Retinal pigment epithelial cell (primary cell): ENCODE data around the gene ANTKMT.
"Not testable (repeated sequence)": the region's sequence is repeated elsewhere in the genome, so short reads cannot be mapped to it uniquely, and the experiment has no call there.

ENCODE experiments used
- DNase-seq: peaks from one replicate; pipeline ENCODE4 v3.0.0-alpha.2; 2010; ENCODE audit warnings: low read depth
- H3K4me3 ChIP-seq: 2 replicates; pipeline ENCODE4 v1.5.1; 2011; ENCODE audit warnings: mild to moderate bottlenecking, low read length, control low read depth, moderate library complexity
- TF ChIP-seq, protein P1 (sequence below): conservative IDR thresholded peaks from 2 replicates; pipeline ENCODE4 v1.5.1; 2011; ENCODE audit warnings: low read depth, low read length, control low read depth, inconsistent platforms

Gene ANTKMT

DNA sequence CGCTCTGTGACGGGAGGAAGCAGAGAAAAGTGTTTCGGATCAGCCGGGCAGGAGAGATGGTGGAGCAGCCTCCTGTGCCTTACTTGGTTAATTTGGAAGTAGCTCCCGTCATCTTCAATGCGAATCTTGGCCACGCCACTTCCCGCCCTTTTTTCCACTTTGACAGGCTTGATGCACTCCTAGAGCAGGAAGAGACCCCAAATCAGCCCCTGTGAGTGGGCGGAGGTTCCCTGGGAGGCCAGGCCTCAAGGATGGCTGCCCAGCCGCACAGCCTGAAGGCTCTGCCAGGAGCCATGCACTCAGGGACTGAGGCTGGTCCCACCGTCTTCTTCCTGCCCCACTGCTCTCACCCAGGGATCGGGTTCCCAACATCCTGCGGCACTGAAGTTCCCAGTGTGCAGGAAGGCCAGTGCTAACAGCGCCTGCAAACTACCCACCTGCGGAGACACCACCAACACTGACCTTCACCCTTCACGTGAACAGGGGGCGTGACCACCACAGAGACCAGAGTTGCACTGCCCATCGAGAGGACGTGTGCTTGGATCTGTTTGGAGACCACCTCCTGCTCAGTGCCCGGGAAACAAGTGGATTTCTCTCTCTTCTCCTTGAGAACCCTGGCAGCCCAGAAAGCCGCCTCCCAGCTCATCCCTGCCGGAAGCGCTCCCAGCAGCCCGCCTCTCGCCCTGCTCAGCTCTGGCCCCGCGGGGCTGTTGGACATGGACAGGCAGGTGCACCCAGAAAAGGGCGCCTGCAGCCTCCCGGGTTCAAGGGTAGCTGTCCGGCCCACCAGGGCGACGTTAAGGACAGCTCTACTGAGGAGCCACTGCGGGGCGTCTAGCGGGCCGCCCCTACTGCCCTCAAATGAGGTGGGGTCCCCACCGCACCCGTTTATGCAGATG is 18.9 kb downstream of the ANTKMT start:
- no peak for DNase-seq
- H3K4me3 ChIP-seq, result peak overlapping the region; percentile 80

DNA sequence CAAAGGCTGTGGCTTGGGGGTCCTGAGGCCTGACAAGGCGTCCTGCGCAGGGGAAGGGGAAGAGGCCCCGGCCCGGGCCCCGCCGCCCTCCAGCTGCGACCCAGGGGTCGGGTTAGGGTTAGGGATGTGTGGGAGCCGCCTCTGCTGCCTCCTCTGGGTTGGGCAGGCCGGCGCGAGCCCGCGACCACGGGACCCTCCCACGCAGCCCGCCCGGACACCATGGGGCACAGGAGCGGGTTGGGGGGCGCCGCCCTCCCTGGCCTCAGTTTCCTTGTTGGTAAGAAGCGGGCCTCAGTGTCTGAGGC is 19.5 kb downstream of the ANTKMT start:
- no peak for DNase-seq
- TF ChIP-seq, protein P1, sequence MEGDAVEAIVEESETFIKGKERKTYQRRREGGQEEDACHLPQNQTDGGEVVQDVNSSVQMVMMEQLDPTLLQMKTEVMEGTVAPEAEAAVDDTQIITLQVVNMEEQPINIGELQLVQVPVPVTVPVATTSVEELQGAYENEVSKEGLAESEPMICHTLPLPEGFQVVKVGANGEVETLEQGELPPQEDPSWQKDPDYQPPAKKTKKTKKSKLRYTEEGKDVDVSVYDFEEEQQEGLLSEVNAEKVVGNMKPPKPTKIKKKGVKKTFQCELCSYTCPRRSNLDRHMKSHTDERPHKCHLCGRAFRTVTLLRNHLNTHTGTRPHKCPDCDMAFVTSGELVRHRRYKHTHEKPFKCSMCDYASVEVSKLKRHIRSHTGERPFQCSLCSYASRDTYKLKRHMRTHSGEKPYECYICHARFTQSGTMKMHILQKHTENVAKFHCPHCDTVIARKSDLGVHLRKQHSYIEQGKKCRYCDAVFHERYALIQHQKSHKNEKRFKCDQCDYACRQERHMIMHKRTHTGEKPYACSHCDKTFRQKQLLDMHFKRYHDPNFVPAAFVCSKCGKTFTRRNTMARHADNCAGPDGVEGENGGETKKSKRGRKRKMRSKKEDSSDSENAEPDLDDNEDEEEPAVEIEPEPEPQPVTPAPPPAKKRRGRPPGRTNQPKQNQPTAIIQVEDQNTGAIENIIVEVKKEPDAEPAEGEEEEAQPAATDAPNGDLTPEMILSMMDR, result no peak
- H3K4me3 ChIP-seq, result peak overlapping the region; percentile 80

More for the DNA sequence above, 18.9 kb downstream of the ANTKMT start:
- TF ChIP-seq, protein P1, result no peak

DNA sequence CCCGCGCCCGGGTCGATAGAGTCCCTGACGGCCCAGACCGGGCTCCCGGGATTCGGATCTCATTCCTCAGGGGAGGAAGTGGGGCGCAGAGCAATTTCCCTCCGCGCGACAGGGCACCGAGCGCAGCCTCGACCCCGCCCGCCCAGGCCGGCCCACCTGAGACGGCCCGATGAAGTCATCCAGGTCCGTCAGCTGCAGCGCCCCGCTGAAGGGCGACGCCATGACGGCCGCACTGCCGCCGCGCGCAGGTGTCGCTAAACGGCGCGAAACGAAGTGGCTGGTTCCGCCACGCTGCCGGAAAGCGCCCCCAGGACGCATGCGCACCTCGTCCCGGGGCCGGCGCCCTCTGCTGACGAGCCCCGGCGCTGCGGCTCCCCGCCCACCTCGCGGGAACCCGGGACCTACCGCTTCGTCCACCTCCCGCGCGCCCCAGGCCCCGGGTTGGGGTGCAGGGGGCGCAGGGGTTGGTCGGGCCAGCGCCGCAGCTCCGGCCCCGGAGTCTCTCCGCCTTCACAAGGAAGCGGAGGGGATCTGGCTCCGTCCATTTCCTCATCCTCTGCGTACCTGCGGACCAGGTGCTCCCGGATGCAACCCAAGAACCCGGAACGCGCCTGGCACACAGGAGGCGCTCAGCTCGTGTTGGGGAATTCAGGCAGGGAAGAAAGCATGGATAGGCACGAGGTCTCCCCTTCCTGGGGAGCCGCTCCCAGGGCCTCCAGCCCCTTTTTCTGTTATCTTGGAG is 20.0 kb downstream of the ANTKMT start, which contains the start of gene CIAO3:
CIAO3 (minus strand) TSS at position 234 of the 742 bp plus-strand sequence; CDS start at position 222, 12 bp downstream.
- peak within 1 kb of the TSS; percentile 80 for H3K4me3 ChIP-seq
- TF ChIP-seq, protein P1, result peak; percentile 65
- peak; percentile 60 for DNase-seq

DNA sequence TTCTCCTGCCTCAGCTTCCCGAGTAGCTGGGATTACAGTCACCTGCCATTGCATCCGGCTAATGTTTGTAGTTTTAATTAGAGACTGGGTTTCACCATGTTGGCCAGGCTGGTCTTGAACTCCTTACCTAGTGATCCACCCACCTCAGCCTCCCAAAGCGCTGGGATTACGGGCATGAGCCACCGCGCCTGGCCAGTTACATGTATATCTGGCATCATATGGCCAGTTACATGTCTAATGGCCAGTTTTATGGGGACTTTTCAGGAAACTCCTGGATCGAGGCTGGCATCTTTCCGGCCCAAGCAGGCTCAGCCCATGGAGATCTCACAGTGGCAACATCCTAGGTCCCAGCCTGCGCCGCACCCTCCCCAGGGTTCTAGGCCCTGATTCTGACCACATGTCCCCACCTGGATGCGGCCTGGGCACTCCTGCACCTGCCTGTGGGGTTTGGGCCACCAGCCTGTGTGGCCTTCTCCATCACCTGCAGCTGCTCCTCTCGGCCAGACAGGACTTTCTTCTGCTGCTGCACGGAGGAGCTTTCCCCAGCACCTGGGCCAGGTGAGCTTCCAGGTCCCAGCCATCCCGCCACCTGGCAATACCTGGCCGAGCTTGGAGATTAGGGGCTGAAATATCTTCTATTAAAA is 21.2 kb downstream of the ANTKMT start:
- H3K4me3 ChIP-seq, result no peak overlapping the region
- no peak for DNase-seq
- TF ChIP-seq, protein P1, result no peak

DNA sequence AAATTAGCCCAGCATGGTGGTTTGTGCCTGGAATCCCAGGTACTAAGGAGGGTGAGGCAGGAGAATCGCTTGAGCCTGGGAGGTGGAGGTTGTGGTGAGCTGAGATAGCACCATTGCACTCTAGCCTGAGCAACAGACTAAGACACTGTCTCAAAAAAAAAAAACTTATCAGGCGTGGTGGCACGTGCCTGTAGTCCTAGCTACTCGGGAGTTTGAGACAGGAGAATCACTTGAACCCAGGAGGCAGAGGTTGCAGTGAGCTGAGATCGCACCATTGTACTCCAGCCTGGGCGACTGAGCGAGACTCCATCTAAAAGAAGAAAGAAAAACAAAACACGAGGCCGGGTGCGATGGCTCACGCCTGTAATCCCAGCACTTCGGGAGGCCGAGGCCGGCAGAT is 21.9 kb downstream of the ANTKMT start:
- DNase-seq, result not testable (repeated sequence)

DNA sequence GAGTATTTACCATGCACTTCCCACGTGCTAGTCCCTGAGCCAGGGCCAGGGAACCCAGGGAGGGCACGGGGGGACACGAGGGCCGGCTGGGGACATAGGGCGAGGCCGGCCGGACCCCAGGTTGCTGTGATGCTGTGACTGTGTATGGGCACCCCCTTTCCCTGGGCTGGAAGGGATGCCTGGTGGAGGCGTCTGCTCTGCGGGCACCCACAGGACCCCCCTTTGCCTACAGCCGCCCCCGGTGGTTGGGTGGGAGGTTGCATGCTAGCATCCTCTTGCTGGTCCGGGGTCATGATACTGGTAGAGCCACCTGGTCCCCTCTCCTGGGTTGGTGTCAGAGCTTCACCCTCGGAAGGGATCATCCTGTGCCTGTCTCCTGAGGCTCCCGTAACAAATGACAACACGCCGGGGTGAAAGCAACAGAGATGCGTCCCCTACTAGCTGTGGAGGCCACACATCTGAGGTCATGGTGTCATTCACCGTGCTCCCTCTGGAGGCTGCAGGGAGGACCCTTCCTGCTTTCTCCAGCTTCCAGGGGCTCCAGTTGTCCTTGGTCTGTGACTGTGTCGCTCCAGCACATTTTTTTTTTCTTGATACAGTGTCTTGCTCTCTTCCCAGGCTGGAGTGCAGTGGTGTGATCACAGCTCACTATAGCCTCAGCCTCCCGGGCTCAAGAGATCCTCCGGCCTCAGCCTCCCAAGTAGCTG is 23.0 kb downstream of the ANTKMT start:
- no peak overlapping the region for H3K4me3 ChIP-seq
- TF ChIP-seq, protein P1, result peak; percentile 8
- DNase-seq, result no peak

More for the DNA sequence above, 21.9 kb downstream of the ANTKMT start:
- H3K4me3 ChIP-seq, result not testable (repeated sequence)

DNA sequence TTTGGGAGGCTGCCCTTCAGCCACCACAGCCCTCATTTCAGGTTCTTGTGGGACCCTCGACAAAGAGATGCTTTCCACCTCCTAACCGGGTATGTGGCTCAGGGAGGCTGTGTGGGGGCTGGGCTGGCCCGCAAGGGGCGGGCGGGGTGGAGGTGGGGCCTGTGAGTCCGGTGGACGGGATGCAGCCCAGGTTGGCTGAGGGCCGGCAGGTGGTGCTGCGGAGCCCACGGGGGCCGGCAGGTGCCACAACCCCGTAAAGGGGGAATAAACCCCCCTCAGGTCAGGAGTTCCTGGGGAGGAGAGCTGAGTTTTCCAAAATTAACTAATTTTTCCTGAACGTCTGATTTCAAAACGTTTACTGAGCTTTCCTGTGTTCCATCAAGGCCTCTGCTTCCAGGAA is 24.8 kb downstream of the ANTKMT start:
- no peak overlapping the region for H3K4me3 ChIP-seq
- TF ChIP-seq, protein P1, result peak; percentile 67
- DNase-seq, result no peak
